GM18873 (cell line): ENCODE measurements around the gene HAVCR2.

Source experiments
- ATAC-seq: cut with Tn5 transposase; IDR thresholded peaks from one replicate; pipeline ENCODE4 v1.9.1; 2021; ENCODE audit warnings: mild to moderate bottlenecking, moderate library complexity, moderate number of reproducible peaks; ENCODE audit not compliant: unreplicated experiment, low FRiP score

HAVCR2 gene

DNA sequence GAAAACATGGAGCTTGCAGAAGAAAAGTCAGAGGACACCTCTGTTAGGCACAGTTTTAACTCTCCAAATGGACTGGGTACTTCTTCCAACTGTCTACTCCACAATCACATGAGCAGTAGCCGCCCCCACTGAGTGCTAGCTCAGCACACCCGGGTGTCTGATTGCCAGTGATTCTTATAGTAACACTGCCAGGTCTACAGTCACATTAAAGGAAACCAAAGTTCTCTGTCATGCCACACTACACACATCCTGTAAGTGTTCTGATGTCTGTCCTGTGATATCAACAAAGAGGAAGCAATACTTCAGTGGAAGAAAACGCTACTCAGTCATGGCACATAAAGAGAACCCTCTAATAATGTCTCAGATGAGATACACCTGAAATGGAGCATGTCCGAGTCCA is at the start of gene HAVCR2:
Gene HAVCR2, minus strand, starts transcription at position 69 of the 400 bp plus-strand sequence. Its CDS starts 61 bp downstream, at position 8.
- peak; percentile 90 for ATAC-seq

DNA sequence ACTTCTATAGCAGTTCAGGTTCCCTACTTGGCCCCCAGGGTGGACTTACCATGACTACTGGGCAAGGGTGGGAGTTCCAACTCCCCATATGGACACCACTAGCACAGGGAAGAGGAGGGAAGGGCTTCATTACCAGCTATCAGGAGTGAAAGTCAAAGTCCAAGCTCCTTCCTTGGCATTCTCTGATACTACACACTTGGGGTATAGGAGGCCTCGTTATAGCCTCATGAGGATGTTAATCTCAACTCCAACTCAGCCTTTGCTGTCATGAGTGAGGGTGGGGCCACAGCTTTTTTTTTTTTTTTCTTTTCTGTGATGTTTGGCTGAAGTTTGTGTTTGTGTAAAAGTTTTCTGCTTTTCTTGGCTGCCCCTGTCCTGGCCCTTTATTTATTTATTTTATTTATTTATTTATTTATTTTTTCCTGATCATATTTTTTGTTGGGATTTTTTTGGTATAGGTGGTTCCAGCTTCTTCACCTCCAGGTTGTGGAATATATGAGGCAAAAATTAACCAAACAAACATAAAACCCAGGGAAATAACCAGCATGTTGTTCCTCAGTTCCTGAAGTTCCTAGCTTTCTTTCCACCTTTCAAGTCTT is 48.5 kb upstream of the HAVCR2 start:
- ATAC-seq = no peak

DNA sequence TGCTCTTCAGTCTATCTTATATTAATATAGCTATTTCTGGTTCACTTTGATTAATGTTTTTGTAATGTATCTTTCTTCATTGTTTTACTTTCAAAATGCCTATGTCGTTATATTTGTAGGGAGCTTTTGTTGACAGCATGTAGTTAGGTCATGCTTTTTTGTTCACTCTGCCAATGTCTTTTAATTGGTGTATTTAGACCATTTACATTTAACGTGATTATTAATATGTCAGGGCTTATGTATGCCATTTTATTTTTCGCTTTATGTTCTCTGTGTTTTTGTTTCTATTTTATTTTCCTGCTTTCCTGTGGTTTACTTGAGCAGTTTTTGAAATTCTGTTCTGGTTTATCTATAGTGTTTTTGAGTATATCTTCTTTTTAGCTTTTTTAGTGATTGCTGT is 46.5 kb upstream of the HAVCR2 start:
- no peak for ATAC-seq

DNA sequence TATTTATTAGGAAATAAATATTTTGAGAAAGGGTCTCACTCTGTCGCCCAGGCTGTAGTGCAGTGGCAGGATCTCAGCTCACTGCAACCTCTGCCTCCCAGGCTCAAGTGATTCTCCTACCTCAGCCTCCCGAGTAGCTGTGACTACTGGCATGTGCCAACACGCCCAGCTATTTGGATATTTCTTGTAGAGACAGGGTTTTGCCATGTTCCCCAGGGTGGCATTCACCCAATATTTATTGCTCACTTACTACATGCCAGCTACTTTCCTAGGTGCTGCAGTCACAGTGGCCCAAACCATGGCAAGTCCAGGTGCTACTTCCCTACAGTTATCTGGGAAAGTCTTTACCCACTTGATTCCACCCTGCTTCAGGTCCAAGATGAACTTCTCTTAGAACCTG is 42.2 kb upstream of the HAVCR2 start:
- ATAC-seq = no peak

DNA sequence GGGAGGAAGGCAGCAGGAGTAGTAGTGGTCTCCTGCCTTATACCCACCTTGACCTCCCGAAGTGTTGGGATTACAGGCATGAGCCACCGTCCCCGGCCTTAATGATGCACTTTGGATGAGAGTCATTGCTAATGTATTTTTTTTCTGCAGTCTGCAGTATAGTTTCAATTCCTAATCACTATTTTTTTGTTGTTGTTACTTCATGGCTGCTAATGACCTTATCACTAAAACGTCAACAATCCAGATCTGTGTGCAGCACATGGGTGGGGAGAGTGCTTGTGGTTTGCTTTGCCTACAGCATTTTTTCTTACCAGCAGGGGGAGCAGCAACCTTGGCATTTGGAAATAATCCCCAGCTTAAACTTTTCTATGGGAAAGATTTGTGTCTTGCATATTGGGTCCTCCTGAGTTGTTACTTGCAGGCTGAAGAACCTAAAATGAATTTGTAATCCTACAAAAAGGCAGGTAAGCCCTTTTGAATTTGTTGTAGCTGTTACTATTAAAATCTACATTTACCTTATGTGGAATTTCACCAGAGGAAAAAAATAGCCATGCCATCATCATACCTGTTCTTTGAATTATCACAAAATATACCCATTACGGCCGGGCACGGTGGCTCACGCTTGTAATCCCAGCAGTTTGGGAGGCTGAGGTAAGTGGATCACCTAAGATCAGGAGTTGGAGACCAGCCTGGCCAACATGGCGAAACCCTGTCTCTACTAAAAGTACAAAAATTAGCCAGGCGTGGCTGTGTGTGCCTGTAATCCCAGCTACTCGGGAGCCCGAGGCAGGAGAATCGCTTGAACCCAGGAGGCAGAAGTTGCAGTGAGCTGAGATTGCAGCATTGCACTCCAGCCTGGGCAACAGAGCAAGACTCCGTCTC is 40.1 kb upstream of the HAVCR2 start:
- ATAC-seq = no peak

DNA sequence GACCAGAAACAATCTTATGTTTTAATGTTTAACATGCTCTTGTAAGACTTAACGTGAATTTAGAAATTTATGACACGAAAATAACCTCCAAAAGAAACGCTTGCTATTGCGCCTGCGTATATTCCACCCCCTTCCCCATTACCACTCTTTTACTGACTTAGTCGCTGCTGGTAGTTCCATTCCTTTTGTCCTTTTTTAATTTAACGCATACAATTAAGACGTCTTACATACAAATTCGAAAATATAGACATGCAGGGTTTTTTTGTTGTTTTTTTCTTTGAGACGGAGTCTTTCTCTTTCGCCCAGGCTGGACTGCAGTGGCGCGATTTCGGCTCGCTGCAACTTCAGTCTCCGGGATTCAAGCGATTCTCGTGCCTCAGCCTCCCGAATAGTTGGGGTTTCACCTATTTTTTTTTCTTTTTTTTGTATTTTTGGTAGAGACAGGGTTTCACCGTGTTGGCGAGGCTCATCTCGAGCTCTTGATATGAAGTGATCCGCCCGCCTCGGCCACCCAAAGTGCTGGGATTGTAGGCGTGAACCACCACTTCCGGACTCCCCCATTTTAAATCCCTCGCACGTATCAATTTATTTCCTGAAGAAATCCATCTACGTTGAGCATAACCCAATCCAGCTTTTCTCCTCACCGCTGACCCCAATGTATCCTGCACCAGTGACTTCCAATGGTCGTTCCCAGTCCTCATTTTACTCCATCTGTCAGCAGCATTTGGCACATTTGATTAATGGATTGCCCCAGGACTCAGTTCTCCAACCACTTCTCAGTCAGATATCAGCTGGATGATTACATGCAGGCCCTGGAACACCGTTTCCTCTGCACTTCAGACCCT is 34.5 kb upstream of the HAVCR2 start:
- peak; percentile 19 for ATAC-seq

DNA sequence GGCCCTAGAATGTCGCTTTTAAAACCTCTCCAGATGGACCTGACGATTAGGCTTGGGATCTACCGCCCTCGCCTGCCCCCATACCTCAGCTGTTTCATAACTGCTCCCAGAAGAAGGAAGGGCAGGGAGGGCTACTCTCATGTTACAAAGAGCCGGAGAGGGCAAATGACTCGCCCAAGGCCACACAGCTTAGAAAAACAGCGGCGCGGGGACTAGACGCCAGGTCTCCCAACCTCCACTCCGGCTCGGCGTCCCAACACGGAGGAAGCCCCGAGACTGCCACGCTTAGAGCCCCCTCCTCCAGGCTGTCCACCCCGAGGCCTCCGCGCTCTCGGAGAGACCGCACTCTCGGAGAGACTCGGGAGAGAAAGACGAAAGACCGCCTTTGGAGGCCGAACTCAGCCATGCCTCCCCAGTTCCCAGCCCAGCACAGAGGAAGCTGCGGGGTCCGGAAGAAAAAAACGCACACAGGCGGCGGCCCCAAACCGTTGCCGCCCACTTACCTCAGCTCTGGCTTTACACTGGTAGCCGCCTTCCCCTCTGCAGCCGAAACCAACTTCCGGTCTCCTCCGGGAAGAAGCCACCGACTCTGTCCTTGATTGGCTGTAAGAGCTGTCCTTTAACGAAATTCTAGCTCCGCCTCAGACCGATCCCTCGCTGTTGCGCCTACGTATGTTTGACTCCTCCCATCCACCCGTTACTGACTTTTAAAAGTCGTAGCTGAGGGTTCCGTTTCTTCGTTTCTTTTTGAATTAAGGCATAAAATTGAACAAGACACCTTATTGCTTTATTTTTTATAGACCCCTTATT is 33.7 kb upstream of the HAVCR2 start, which contains the start of gene MED7:
Gene MED7, minus strand, starts transcription at position 549 of the 810 bp plus-strand sequence. CDS start 3,434 bp downstream, outside the sequence.
- ATAC-seq = peak; percentile 100

DNA sequence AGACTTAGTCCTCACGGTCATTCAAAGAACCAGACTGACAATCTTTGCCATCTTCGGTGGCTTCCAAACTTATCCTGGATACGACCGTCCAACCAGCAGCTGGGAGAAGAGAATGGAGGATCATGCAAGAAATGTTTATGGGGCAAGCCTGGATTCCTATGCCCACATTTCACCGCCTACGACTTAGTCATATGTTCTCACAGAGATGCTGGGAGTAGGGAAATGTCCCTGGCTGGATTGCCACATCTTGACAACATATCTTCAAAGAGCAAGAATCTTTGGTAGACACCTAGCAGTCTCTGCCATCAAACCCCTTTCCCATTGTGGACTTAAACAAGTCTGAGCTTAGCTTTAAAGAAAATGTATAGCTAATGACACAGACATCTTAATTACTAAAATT is 28.8 kb upstream of the HAVCR2 start:
- no peak for ATAC-seq

DNA sequence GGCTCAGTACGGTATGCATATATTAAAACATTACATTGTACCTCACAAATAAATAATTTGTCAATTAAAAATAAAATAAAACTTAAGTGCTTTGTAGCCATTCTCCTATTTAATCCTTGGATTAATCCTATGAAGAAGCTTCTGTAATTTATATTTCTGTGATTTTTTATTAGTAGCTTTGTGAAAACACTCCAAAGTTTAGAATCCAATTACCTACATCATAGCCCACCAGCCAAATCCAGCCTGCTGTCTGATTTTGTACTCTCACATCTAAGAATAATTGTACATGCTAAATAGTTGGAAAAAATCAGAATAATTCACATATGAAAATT is 23.4 kb upstream of the HAVCR2 start:
- no peak for ATAC-seq

DNA sequence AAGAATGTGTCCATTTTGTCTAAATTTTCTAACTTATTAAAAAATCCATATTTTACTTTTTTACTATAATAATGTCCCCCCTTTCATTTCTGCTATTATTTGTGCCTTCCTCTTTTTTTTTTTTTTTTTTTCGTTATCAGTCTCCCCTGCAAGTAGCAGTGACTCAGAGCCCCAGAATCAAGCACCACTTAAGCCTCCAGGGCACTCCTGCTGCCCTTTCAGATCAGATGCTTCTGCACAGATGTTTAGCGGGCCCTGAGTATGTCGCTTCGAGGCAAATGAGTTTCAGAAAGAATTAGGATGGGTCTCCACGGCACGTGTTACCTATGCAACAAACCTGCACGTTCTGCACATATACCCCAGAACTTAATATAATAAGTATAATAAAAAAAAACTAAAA is 22.1 kb upstream of the HAVCR2 start:
- ATAC-seq = no peak

DNA sequence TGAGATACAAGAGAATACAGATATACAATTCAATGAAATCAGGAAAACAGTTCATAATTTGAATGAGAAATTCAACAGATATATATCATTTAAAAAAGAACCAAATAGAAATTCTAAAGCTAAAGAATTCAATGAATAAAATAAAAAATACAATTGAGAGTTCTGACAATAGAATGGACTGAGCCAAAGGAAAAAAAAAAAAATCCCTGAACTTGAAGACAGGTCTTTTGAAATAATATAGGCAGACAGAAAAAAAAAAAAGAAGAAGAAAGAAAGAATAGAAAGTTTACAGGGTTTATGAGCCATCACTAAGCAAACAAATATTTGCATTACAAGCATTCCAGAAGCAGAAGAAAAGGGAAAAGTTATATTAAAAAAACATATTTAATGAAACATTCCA is 12.9 kb upstream of the HAVCR2 start:
- ATAC-seq = no peak

DNA sequence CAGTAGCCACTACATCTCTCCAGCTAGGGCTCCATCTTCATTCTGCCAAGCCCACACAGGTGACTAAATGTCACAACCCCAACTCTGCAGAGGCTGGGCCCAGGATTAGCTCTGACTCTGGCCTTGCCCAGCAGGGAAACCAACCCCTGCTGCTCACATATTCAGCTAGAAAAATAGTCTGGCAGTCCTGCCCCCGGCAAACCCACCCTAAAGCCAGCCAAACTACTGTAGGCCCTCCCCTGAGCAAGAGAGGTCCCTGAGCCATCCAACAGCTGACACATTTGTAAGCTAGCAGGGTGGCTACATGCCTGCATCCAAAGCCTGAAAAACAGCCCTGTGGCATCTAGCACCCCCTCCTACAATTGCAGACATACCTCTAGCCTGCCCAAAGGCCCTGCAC is 11.3 kb upstream of the HAVCR2 start:
- no peak for ATAC-seq

DNA sequence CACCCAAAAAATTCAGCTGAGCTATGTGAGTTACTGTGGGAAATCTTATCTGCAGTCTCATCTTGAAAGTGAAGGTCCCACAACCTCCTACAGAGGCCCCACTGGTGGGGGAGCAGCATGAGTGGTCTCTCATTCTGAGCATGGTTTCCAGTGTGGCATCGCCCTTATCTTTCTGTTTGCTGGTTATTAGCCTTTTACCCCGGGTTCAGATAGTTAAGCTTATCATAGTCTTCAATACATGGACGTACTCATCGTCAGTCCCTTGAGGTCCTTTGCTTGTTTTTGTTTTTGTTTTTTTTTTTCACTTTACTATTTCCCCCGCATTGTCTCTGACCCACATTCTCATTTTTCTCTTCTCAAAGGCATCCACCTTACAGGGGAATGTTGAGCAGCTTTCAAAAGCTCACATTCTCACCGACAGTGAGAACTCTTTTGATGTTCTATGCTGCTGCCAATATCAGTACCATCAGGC is 7.7 kb upstream of the HAVCR2 start:
- ATAC-seq = no peak

DNA sequence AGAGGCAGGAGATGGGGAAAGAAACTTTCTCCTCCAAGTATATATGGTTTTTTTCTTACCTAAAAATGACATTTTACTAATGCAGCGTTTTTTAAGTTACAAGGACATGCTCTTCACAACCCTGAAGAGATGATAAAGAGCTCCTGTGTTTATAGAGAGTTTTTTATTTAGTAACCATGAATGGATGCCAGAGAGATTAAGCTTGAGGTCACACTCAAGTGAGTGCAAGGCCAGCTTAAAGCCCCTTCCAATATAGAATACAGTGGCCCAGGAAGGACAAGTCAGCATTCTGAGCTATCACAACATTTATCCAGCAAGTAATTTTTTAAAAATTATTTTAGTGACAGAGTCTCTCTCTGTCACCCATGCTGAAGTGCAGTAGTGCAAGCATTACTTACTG is 6.7 kb upstream of the HAVCR2 start:
- ATAC-seq = no peak

DNA sequence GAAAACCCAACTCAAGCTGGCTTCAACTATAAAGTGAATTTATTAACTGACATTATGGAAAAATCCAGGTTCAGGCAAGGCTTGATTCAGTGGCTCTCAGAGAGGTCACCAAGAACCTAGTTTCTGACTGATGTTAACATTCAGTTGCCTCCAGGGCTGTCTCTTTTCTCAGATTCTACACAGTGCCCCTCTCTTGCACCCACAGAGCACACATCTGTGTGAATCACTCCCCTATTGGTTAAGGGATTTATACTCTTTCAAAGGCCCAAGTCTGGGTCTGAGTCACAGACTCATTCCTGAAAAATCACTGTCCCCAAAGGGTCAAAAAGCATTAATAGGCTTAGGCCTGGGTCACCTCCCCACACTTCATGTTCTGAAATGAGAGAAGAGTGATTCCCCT is 6.2 kb upstream of the HAVCR2 start:
- ATAC-seq = no peak

DNA sequence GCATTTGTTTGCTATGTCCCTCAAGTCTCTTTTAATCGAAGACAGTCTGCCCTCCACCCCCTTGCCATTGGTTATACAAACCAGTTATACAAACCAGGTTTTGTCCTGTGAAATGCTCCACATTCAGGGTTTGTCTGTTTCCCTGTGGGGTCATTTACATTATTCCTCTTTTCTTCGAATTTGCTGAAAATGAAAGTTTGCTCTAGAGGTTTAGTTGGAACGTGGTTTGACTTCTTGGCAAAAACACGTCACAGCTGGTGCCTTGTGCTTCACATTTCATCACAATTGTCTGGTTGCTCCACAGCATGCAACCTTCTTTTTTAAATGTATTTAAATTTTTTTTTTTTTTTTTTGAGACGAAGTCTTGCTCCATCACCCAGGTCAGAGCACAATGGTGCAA is 4.2 kb upstream of the HAVCR2 start:
- ATAC-seq = no peak

DNA sequence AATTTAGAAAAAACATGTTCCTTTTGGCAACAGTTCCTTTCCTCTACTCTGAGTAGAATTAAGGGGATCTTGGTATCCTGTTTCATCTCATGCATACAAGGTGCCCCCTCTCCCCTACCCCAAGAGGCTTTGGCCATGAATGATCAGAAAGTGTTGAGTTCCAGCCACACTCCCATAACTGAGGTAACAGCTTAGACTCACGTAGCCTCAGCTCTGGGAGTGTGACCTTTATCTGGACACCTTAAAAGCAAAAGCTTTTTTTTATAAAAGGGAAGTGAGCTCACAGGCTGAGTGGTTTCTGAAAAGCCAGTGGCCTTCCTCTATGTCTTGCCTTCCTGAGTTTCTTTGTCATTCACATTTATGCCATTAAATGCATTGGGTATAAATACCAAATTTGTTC is 900 bp upstream of the HAVCR2 start:
- ATAC-seq = peak; percentile 54

DNA sequence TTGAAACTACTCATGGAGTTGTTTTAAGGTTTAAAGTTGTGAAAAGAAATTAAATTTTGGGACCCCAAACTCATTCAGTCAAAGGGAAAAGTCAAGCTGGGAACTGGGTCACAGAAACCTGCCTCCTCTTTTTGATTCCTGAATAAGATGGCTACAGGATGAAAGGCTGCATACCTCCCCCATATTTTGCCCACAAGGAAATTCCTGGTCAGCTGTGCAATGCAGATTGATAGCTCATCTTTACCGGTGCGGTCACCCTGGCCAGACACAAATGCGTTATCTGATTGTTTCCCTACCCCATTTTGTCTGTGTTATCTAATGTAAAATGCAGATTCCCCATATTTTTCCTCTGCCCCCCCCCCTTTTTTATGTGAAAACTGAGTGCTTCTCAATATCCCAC is 1.3 kb downstream of the HAVCR2 start:
- ATAC-seq = no peak

DNA sequence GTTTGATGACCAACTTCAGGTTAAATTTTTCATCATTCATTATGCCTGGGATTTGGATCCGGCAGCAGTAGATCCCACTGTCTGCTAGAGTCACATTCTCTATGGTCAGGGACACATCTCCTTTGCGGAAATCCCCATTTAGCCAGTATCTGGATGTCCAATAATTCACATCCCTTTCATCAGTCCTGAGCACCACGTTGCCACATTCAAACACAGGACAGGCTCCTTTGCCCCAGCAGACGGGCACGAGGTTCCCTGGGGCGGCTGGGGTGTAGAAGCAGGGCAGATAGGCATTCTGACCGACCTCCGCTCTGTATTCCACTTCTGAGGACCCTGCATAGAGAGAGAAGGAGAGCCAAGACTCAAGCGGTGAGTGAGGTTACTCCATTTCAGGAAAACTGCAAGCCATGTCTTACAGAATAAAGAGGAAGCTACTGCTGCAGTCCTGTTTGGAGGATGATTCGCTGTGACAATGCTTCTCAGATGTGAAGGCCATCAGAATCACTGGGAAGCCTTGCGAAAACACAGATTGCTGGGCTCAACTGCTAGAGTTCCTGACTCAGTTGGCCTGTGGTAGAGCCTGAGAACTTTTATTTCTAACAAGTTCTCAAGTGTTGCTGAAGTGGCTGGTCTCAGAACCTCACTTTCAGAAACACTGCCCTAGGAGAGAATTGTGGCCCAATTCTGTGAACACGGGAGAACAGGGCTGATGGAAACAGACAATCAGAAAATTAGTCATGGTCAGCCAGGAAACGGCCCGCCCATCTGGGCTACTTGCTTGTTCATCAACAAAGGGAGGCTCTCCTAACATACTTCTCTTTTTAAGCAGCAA is 2.0 kb downstream of the HAVCR2 start:
- no peak for ATAC-seq
